Subcutaneous adipose tissue (tissue), 4 donors: ENCODE results near the gene ELMO1. TPM values are rescaled to one million over a fixed set of nuclear protein-coding genes. Genes with fewer than 3 reads are reported as not detected.

Source experiments
- total RNA-seq, 4 donors: library from RNA; depleted of rRNA; stranded (reverse); fragments of >200 nt; gene quantifications; one replicate each; pipeline ENCODE4 v1.1.0, GENCODE V29; 2016
- TF ChIP-seq, protein P1 (sequence below): fragments of 450-650 bp; IDR thresholded peaks from one replicate; pipeline ENCODE4 v1.5.1; 2016; ENCODE audit warnings: low read depth, mild to moderate bottlenecking, control low read depth, antibody characterized with exemption, moderate library complexity

ELMO1 gene
- total RNA-seq, 4 donors from 2014 or later: 97.1 to 129 (median 126) TPM

DNA sequence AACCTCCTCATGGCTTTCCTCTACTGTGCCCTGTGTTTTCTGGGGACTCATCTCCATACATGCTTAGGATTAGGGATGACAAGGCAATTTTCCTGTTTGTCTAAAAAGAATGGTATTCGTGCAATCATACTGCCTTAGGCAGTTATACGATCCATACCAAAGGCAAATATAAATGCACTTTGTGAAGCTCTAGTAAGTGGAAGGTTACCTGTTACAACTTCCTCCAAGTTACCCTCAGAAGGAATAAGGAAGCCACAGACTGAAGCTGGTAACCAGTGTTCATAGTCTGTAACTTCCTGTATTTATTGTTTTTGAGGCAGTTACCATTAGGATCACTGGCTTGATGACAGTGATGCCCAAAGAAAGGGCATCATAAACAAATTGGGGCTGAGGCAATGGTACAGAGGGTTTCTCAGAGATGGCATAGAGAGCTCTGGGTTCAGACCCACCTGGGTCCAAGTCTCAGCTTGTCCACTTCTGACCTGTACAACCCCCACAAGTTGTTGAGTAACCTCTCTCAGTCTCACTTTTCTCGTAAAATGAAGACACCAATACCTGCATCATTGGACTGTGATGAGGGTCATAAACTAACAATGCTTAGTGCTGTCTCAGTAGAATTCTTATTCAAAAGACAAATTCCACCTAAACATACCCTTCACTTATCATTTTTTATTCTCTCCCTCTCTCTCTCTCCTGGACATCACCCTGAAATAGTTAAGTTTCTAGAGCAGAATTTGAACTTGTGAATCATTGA lies 138.2 kb downstream of the ELMO1 start:
- TF ChIP-seq, protein P1, sequence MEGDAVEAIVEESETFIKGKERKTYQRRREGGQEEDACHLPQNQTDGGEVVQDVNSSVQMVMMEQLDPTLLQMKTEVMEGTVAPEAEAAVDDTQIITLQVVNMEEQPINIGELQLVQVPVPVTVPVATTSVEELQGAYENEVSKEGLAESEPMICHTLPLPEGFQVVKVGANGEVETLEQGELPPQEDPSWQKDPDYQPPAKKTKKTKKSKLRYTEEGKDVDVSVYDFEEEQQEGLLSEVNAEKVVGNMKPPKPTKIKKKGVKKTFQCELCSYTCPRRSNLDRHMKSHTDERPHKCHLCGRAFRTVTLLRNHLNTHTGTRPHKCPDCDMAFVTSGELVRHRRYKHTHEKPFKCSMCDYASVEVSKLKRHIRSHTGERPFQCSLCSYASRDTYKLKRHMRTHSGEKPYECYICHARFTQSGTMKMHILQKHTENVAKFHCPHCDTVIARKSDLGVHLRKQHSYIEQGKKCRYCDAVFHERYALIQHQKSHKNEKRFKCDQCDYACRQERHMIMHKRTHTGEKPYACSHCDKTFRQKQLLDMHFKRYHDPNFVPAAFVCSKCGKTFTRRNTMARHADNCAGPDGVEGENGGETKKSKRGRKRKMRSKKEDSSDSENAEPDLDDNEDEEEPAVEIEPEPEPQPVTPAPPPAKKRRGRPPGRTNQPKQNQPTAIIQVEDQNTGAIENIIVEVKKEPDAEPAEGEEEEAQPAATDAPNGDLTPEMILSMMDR: no peak

DNA sequence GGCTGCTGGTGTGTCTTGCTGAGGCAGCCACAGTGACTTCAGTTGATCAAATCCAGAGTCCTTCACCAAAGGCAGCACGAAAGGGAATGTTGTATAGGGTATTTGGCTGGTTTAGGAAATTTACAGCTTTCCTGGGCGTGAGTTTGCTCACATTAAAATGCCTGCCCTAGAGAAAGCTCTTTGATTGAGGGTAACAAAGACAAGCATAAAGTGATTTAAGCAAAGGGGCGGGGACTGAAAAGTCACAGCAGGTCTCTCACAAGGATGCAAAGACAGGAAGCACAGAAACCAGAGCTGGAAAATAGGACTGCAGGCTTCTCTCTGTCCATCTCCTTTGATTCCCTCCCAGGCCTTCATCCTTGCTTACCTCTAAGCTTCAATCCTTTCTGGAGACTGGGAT lies 139.2 kb downstream of the ELMO1 start:
- TF ChIP-seq, protein P1: no peak

DNA sequence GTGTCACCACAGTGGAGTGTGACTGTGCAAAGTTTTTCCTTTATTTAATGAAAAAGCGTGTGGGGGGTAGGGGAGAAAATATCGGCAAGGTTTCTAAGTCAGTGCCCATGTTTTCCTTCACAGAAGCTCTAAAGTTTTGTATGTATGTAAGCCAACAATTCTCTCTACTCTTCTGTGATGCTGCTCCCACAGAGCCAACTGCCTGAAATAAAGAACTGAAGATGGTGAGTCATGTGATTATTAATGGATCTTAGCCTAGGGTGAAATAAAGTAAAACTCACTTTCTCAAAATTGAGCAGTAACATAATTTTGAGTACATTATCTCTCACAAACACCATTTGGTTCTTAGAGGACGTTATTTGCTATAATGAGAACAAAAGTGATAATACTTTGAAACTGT lies 143.7 kb downstream of the ELMO1 start:
- TF ChIP-seq, protein P1: no peak

DNA sequence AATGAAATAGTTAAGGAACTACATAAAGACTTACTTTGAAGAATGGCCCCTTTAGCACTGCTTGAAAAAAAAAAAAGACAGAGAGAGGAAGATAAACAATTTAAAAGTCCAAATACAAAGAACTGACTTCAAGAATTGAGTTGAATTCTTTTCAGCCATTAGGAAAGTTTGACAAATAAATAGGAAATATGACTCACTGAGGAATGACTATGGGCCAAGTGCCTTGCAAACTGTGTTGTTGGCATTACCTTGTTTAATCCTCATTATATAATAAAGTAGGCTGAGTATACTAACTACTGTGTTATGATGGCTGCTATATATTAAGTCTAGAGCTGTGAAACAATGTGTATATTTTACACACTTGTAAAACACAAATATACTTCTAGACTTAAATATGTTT lies 151.1 kb downstream of the ELMO1 start:
- TF ChIP-seq, protein P1: no peak

DNA sequence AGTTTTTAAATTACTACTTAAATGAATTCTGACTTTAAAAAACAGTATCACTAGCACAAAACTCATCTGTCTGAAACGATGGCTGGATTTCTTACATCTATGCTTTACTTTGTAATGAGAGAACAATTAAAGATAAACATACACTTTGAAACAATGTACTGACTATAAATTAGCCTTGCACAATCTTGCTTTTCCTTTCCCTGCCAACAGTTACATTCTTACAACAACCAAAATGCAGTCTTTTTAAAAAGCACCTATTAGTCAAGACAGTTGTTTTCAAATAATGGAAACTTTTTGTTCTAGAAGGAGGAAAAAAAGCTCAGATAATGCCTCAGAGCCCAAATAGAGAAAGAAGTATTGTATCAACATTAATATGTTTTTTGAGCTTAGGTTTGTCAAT lies 153.3 kb downstream of the ELMO1 start:
- TF ChIP-seq, protein P1: no peak

DNA sequence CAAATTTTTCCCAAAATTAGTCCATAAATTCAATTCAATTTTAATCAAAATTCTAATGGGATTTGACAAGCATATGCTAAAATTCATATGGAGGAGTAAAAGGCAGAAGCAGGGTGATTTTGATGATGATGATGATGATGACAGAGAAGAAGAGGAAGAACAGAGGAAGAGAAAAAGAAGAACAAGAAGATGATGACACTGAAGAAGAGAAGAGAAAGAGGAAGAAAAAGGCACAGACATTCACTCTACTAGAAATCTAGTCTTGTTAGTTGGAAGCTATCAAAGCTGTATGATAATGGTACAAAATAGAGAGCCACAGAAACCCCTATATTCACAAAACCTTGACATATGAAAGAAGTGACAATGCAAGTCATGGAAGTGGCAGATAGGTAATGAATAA lies 157.9 kb downstream of the ELMO1 start:
- TF ChIP-seq, protein P1: no peak

DNA sequence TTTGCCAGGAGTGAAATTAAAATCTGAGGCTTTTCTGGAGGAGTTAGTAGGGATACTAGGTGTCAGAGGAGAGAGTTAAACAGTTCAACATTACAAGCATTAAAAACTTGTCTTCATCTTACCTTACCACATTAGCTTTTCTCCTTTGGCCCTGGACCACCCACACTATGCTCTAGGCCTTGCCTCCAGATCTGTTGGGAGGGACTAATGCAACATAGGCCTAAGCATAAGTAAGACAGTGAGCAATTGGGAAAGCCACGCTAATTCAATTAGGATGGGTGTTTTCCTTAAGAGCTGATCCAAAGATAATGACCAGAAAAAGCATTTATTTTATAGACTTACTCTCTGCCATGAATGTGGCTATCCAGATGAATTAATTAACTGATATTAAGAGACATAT lies 158.9 kb downstream of the ELMO1 start:
- TF ChIP-seq, protein P1: no peak
